HG03571 (cell line): Measurements from ENCODE around the gene ARRB1.

Experiments used
- ATAC-seq: cut with Tn5 transposase; IDR thresholded peaks from one replicate; pipeline ENCODE4 v1.9.1; 2021; ENCODE audit not compliant: unreplicated experiment

The ARRB1 gene

GRCh38 chr11:75238595-75239440, 112.6 kb downstream of the ARRB1 start:
- no peak for ATAC-seq

DNA sequence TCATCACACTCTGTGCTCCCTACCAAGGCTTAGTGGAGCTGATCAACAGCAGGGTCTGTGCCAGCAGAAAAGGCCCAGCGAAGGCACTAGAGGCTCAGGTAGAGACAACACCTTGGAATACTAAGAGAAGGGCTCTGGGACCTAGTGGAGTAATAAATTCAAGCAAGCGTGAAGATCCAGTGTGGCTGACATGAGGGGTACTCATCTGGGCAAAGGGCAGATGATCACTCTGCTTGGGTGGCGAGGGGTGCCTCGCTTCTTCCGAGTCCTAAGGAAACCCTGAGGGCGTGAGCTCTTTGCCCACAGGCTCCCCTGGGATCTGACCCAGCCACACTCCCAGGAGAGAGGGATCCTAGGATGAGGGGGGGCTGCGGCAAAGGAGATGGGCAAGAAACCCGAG, 114.4 kb downstream of the ARRB1 start:
- ATAC-seq: no peak

DNA sequence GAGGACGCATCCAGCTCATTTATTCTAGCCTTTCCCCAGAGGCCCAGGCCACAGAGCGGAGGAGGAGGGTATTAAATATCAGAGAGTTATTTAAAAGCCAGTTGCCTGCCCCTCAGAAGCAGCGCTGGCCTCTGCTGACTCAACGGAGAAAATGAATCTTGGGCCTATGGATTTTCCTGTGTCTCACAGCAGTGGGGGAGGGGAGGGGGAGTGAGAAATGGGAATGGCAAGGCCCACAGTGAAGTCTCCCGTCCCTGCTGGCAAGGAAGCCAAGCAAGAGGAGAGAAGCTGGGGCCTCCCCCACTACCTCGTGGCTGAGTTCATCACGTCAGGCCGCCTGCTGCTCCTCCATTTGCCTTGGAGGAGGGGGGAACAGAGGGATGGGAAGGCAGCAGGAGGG, 115.4 kb downstream of the ARRB1 start:
- ATAC-seq: no peak

DNA sequence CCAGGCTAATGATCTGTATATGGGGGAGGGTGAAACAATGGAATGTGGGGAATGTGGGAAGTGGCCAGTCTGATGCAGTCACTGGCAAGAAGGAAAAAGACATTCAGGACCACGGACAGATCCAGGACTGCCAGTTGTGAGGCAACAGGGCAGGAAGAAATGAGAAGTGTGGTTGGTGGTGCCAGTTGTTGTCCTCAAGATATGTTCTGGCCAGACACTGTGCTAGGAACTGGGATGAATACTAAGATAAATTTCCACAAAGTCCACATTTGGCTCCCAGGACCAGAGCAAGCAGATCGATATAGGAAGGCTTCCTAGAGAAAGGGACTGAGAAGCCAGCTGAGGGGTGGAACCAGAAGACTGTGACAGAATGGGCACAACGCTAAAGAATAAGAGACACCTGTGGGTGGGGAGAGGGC, 117.7 kb downstream of the ARRB1 start:
- ATAC-seq: no peak

DNA sequence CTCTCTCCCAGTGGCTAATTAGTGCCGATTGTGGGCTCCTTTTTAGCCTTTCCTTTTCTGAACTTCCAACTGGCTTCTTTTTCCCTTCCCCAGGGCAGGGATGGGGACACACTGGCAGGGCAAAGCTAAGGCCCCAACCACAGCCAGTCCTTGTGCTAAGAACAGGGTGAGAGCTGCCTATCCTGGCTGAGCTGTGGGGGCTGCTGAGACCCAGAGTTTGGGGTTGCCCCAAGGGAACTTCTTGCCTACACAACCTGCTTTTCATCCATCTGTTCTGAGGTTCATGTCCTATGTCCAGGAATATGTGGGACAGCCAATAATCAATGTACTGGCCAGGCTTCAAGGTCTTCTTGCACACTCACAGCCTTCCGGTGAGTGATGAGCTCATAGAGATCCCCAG, 120.8 kb downstream of the ARRB1 start:
- ATAC-seq: no peak

DNA sequence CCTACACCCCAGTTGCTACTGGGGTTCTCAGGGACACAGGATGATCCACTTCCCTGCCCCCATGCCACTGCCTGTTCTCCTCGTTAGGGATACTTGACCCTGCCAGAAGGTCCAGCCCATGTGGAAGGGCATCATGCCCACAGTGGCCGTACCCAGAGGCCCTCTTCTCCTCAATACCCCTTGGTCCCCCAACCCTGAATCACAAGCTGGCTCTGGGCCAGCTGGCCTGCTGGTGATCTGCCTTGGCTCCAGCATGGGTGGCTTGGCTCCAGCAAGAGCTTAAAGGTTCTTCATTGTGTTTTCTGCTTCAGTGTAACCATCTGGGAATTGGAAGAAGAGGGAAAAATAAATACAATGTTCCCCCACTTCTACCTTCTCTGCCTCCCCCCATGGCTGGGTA, 122.0 kb downstream of the ARRB1 start:
- ATAC-seq: no peak

- no peak for ATAC-seq
These were observed 125.7 kb downstream of the ARRB1 start for GRCh38 chr11:75225794-75226193.

GRCh38 chr11:75223954-75224643, 127.4 kb downstream of the ARRB1 start:
- no peak for ATAC-seq

DNA sequence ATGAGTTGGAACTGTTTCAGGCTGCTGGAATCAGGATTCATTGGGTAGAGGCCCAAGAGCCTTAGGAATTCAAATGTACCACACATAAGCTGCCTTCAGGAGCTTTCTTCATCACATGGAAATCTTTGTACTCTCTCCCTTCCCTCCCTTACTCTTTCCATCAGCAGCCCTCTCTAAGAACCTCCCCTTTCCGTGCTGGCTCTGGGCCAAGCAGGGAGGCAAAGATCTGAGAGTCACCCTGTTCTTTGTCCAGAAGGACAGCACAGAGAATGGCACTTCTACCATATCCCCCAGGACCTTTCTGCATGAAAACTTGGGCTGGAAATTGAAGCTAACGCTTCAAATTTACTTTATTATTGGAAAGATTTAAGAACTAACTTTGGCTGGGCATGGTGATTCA, 131.6 kb downstream of the ARRB1 start:
- ATAC-seq: no peak

GRCh38 chr11:75214843-75215242, 136.6 kb downstream of the ARRB1 start:
- ATAC-seq: no peak

- no peak for ATAC-seq
These were observed 137.0 kb downstream of the ARRB1 start for GRCh38 chr11:75214411-75214821.
